ENCODE measurements around the gene CAMTA1. TPM values are rescaled to one million over a fixed set of nuclear protein-coding genes. Genes with fewer than 3 reads are reported as not detected.

The CAMTA1 gene
- total and polyA plus RNA-seq, 4 donors, result 48.1 to 140 (median 52.3) TPM

GRCh38 chr1:7572654-7573152, 787.4 kb downstream of the CAMTA1 start:
- Histone ChIP-seq H3K27me3 (ENCODE audit: control insufficient read depth in 3 of 3, insufficient read depth in 3 of 3, low read length in 2 of 3) (no peaks in the 10 kb centered on the region), H3K9me3 (ENCODE audit: control insufficient read depth in 4 of 4, insufficient read depth in 3 of 4, low read length in 3 of 4) (peaks cover 0 to 4% (median 0%) of the 10 kb centered on the region in 4 donors), H3K4me1 (ENCODE audit: control insufficient read depth in 5 of 5, insufficient read depth in 5 of 5, low read length in 5 of 5) (peaks cover 0 to 14% (median 0%) of the 10 kb centered on the region in 5 donors), H3K4me3 (no peak overlapping the region), H3K27ac (ENCODE audit: low read depth in 1 of 2, low read length in 1 of 2) (no peak overlapping the region), H3K36me3 (ENCODE audit: control insufficient read depth in 4 of 4, insufficient read depth in 4 of 4, low read length in 4 of 4) (no peaks in the 10 kb centered on the region), H3K9ac (ENCODE audit: insufficient read depth in 1 of 2, low read length in 2 of 2) (no peak overlapping the region)
- TF ChIP-seq, protein P1, sequence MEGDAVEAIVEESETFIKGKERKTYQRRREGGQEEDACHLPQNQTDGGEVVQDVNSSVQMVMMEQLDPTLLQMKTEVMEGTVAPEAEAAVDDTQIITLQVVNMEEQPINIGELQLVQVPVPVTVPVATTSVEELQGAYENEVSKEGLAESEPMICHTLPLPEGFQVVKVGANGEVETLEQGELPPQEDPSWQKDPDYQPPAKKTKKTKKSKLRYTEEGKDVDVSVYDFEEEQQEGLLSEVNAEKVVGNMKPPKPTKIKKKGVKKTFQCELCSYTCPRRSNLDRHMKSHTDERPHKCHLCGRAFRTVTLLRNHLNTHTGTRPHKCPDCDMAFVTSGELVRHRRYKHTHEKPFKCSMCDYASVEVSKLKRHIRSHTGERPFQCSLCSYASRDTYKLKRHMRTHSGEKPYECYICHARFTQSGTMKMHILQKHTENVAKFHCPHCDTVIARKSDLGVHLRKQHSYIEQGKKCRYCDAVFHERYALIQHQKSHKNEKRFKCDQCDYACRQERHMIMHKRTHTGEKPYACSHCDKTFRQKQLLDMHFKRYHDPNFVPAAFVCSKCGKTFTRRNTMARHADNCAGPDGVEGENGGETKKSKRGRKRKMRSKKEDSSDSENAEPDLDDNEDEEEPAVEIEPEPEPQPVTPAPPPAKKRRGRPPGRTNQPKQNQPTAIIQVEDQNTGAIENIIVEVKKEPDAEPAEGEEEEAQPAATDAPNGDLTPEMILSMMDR (IDR thresholded peaks at IDR 0.05; ENCODE audit: control extremely low read depth, extremely low read depth), result no peak
- 19 to 34% methylated on average over 5 of the region's 5 CpGs for WGBS, 2 donors
- DNase-seq (no peak), ATAC-seq (ENCODE audit: insufficient read depth, low FRiP score) (no peak)

DNA sequence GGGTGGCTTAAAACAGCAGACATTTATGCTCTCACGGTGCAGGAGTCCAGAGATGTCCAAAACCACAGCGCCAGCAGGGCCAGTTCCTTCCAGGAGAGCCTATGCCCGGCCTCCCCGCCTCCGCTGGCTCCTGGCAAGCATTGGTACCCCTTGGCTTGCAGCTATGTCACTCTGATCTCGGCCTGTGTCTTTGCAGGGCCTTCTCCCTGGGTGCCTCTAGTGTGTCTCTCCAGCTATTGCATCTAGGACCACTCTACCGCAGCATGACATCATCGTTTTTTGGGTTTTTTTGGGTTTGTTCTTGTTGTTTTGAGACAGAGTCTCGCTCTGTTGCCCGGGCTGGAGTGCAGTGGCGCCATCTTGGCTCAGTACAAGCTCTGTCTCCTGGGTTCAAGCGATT, 788.2 kb downstream of the CAMTA1 start:
- H3K4me1 ChIP-seq (ENCODE audit: control insufficient read depth in 5 of 5, insufficient read depth in 5 of 5, low read length in 5 of 5), result peaks cover 0 to 14% (median 0%) of the 10 kb centered on the region in 5 donors
- no peaks in the 10 kb centered on the region for H3K36me3 ChIP-seq (ENCODE audit: control insufficient read depth in 4 of 4, insufficient read depth in 4 of 4, low read length in 4 of 4)
- 87 to 90% methylated on average over 12 of the region's 12 CpGs for WGBS, 2 donors
- ATAC-seq (ENCODE audit: insufficient read depth, low FRiP score), result no peak
- TF ChIP-seq, protein P1 (IDR thresholded peaks at IDR 0.05; ENCODE audit: control extremely low read depth, extremely low read depth), result no peak
- H3K9ac ChIP-seq (ENCODE audit: insufficient read depth in 1 of 2, low read length in 2 of 2), result no peak overlapping the region
- no peaks in the 10 kb centered on the region for H3K27me3 ChIP-seq (ENCODE audit: control insufficient read depth in 3 of 3, insufficient read depth in 3 of 3, low read length in 2 of 3)
- H3K4me3 ChIP-seq, result no peak overlapping the region
- no peak overlapping the region for H3K27ac ChIP-seq (ENCODE audit: low read depth in 1 of 2, low read length in 1 of 2)
- DNase-seq, result no peak
- H3K9me3 ChIP-seq (ENCODE audit: control insufficient read depth in 4 of 4, insufficient read depth in 3 of 4, low read length in 3 of 4), result no peaks in the 10 kb centered on the region

DNA sequence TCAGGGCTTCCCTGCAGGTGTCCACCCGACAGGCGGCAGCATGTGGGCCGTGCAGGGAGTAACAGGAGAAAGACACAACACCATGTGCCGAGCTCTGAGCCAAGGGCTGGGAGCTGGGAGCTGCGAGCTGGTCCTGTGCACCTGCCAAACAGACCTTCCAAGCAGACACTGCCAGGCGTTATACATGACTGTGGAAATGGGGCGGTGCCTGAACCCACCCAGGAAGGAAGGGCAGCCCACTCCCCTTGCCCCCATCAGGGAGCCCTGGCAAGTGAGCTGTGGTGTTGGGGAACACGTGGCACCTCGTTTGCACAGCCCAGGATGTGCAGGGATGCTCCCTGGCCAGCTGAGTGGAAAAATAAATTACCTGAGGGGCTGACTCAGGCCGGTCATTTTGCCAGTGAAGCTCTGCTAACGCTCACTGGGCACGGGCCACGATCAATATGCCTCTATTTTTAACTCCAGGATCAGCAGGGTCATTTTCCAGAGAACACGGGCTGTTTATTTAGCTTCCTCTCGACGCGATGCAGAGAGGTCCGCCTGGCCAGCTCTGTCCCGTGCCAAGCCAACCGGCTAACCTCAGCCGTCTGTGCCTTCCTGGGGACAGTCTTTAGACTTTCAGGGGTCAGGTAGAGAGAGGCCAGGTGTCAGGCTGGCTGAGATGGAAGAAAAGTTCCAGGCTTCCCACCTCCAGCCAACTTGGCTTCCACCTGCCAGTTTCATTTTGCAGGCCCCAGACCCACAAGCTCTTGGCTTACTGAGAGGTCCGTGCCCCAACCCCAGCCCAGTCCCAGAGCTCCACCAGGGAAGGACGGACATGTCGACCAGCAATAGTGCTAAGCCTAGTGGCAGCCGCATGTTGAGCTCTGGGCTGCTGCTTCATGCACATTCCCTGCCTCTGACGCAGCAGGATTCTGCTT, 789.1 kb downstream of the CAMTA1 start:
- TF ChIP-seq, protein P1 (IDR thresholded peaks at IDR 0.05; ENCODE audit: control extremely low read depth, extremely low read depth), result no peak
- Histone ChIP-seq H3K4me1 (ENCODE audit: control insufficient read depth in 5 of 5, insufficient read depth in 5 of 5, low read length in 5 of 5) (peaks cover 0 to 14% (median 0%) of the 10 kb centered on the region in 5 donors), H3K9me3 (ENCODE audit: control insufficient read depth in 4 of 4, insufficient read depth in 3 of 4, low read length in 3 of 4) (no peaks in the 10 kb centered on the region), H3K36me3 (ENCODE audit: control insufficient read depth in 4 of 4, insufficient read depth in 4 of 4, low read length in 4 of 4) (no peaks in the 10 kb centered on the region), H3K27me3 (ENCODE audit: control insufficient read depth in 3 of 3, insufficient read depth in 3 of 3, low read length in 2 of 3) (no peaks in the 10 kb centered on the region), H3K4me3 (no peak overlapping the region), H3K27ac (ENCODE audit: low read depth in 1 of 2, low read length in 1 of 2) (no peak overlapping the region), H3K9ac (ENCODE audit: insufficient read depth in 1 of 2, low read length in 2 of 2) (no peak overlapping the region)
- DNase-seq (peak in 1 of 3 donors; percentile 20), ATAC-seq (ENCODE audit: insufficient read depth, low FRiP score) (no peak)
- WGBS, 2 donors, result 55 to 78% methylated on average over 26 of the region's 26 CpGs

Measured in lung (tissue), 12 donors.